Stomach (tissue), 9 donors: ENCODE measurements around the gene HPGD. TPM values are rescaled to one million over a fixed set of nuclear protein-coding genes. Genes with fewer than 3 reads are reported as not detected.
A peak's percentile ranks its signal among the peaks of the same experiment; 100 is the strongest.

Experiments used
- DNase-seq, 2 donors: peaks; one replicate each; pipeline versions ENCODE4 v3.0.0 to v3.0.0-alpha.2; 2013 to 2019
- H3K27ac ChIP-seq, 5 donors: fragments of 200-600 bp in 4 of 5; sonication (generic) in 4 of 5; one replicate each; pipeline ENCODE4 v1.5.1; 2013 to 2019; ENCODE audit warnings: mild to moderate bottlenecking in 1 of 5, moderate library complexity in 1 of 5
- H3K27me3 ChIP-seq, 3 donors: fragments of 200-600 bp; sonication (generic); one replicate each; pipeline ENCODE4 v1.5.1; 2017 to 2019; ENCODE audit warnings: mixed run types in 1 of 3
- H3K36me3 ChIP-seq, 4 donors: fragments of 200-600 bp; sonication (generic); 1 replicate in 3 of 4; 2 replicates in 1 of 4; pipeline ENCODE4 v1.5.1; 2016 to 2019
- H3K4me1 ChIP-seq, 4 donors: fragments of 200-600 bp; sonication (generic); one replicate each; pipeline ENCODE4 v1.5.1; 2016 to 2019
- H3K4me3 ChIP-seq, 4 donors: fragments of 200-600 bp; sonication (generic) in 3 of 4; one replicate each; pipeline ENCODE4 v1.5.1; 2016 to 2019; ENCODE audit warnings: mild to moderate bottlenecking in 1 of 4
- H3K9me3 ChIP-seq, 4 donors: fragments of 200-600 bp; sonication (generic); one replicate each; pipeline ENCODE4 v1.5.1; 2016 to 2019
- EP300 ChIP-seq: sonication (generic); formaldehyde crosslinking; IDR thresholded peaks from one replicate; pipeline ENCODE4 v1.6.1; 2017; ENCODE audit warnings: antibody characterized with exemption
- POLR2A ChIP-seq, 4 donors: fragments of 450-650 bp; IDR thresholded peaks; one replicate each; pipeline ENCODE4 v1.6.1; 2016; ENCODE audit warnings: antibody characterized with exemption in 4 of 4, control low read depth in 2 of 4, mild to moderate bottlenecking in 1 of 4, moderate library complexity in 1 of 4
- POLR2AphosphoS5 ChIP-seq, 3 donors: sonication (generic); formaldehyde crosslinking; IDR thresholded peaks; one replicate each; pipeline ENCODE4 v1.6.1; 2016; ENCODE audit warnings: antibody characterized with exemption in 3 of 3
- WGBS, 5 donors: extraction: QIAGEN DNeasy Blood & Tissue Kit in 3 of 5; methylation state at CpG; one replicate each; pipeline versions ENCODE4 v1.1.5 to v1.1.7; 2013 to 2018; 5-methylcytosine and 5-hydroxymethylcytosine counted together
- intact Hi-C: fragments of 100-400 bp; cut with DNase I; formaldehyde crosslinking; loops from one replicate; pipeline ENCODE4 v1.15.1; 2023; ENCODE audit warnings: low total_unique reads
- polyA plus RNA-seq, 3 donors: library from polyadenylated mRNA; stranded (reverse); fragments of 200-250 nt; gene quantifications; one replicate each; pipeline ENCODE4 v1.2.3, GENCODE V29; 2013
- total RNA-seq, 5 donors: library from RNA; depleted of rRNA; stranded (reverse); fragments of >200 nt; gene quantifications; one replicate each; pipeline versions ENCODE4 v1.1.0 to v1.2.3, GENCODE V29; 2014 to 2016
- TF ChIP-seq, protein P1 (sequence below), 7 experiments: fragments of 450-650 bp in 4 of 7; fragments of 200-600 bp in 3 of 7; sonication (generic) in 3 of 7; IDR thresholded peaks; one replicate each; pipeline ENCODE4 v1.5.1; 2016 to 2019; ENCODE audit warnings: antibody characterized with exemption in 7 of 7, control low read depth in 2 of 7, mild to moderate bottlenecking in 1 of 7
- donor health status: healthy with polysubstance abuse.
- donor health status: Bipolar disorder and iron deficiency.
- donor health status: healthy.

HPGD gene
- total and polyA plus RNA-seq, 8 donors, result 13.6 to 492 (median 51.0) TPM

- intact Hi-C loops, result no loop called here
- Histone ChIP-seq H3K36me3 (no peaks in the 10 kb centered on the region), H3K4me3 (no peak overlapping the region), H3K27me3 (no peaks in the 10 kb centered on the region), H3K9me3 (peaks cover 0 to 6% (median 0%) of the 10 kb centered on the region in 4 donors), H3K4me1 (no peaks in the 10 kb centered on the region), H3K27ac (no peak overlapping the region)
- no peak for TF ChIP-seq EP300
- no peak for TF ChIP-seq POLR2A (IDR thresholded peaks at IDR 0.05)
- TF ChIP-seq POLR2AphosphoS5 (IDR thresholded peaks at IDR 0.05), result no peak
- TF ChIP-seq, protein P1, sequence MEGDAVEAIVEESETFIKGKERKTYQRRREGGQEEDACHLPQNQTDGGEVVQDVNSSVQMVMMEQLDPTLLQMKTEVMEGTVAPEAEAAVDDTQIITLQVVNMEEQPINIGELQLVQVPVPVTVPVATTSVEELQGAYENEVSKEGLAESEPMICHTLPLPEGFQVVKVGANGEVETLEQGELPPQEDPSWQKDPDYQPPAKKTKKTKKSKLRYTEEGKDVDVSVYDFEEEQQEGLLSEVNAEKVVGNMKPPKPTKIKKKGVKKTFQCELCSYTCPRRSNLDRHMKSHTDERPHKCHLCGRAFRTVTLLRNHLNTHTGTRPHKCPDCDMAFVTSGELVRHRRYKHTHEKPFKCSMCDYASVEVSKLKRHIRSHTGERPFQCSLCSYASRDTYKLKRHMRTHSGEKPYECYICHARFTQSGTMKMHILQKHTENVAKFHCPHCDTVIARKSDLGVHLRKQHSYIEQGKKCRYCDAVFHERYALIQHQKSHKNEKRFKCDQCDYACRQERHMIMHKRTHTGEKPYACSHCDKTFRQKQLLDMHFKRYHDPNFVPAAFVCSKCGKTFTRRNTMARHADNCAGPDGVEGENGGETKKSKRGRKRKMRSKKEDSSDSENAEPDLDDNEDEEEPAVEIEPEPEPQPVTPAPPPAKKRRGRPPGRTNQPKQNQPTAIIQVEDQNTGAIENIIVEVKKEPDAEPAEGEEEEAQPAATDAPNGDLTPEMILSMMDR (IDR thresholded peaks at IDR 0.05), result no peak
- DNase-seq, result no peak
- 80 to 90% (median 81%) methylated on average over 8 of the region's 8 CpGs for WGBS, 5 donors
Observed at GRCh38 chr4:174474457-174475075, 47.7 kb downstream of the HPGD start.

DNA sequence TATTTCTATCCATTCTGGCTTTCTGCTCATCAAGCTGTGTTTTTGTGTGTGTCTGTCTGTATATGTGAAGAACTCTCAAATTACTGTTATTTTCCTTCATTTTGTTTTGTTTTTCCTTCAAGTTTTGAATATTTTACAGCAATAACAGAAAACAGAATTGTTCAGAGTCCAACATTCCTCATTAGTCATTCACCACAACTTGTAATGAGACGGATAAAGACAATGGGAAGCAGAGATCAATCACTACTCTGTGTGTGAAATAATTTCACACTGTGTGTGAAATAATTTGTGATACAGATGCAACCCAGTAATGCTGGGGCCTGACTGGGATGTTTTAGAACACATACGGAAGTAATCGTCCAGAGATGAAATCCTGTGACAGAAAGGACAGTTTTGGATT, 55.2 kb downstream of the HPGD start:
- intact Hi-C loops, result no loop called here
- DNase-seq, result no peak
- Histone ChIP-seq H3K27ac (no peak overlapping the region), H3K9me3 (peaks cover 0 to 5% (median 0%) of the 10 kb centered on the region in 4 donors), H3K4me3 (no peak overlapping the region), H3K36me3 (no peaks in the 10 kb centered on the region), H3K27me3 (no peaks in the 10 kb centered on the region), H3K4me1 (peaks cover 0 to under 1% (median 0%) of the 10 kb centered on the region in 4 donors)
- TF ChIP-seq, protein P1 (IDR thresholded peaks at IDR 0.05), result no peak
- TF ChIP-seq POLR2AphosphoS5 (IDR thresholded peaks at IDR 0.05) (no peak), POLR2A (IDR thresholded peaks at IDR 0.05) (no peak), EP300 (no peak)
- WGBS, 5 donors, result 74 to 86% (median 80%) methylated on average over 3 of the region's 3 CpGs

- peaks cover 0 to 5% (median 0%) of the 10 kb centered on the region in 4 donors for H3K9me3 ChIP-seq
- no peaks in the 10 kb centered on the region for H3K27me3 ChIP-seq
- H3K27ac ChIP-seq, result no peak overlapping the region
- DNase-seq, result no peak
- intact Hi-C loops, result no loop called here
- H3K36me3 ChIP-seq, result no peaks in the 10 kb centered on the region
- 75 to 98% (median 82%) methylated on average over 3 of the region's 3 CpGs for WGBS, 5 donors
- TF ChIP-seq EP300, result no peak
- TF ChIP-seq, protein P1 (IDR thresholded peaks at IDR 0.05), result no peak
- TF ChIP-seq POLR2A (IDR thresholded peaks at IDR 0.05), result no peak
- TF ChIP-seq POLR2AphosphoS5 (IDR thresholded peaks at IDR 0.05), result no peak
- H3K4me1 ChIP-seq, result peaks cover 0 to 22% (median 13%) of the 10 kb centered on the region in 4 donors
- H3K4me3 ChIP-seq, result no peak overlapping the region
Observed at GRCh38 chr4:174464949-174465348, 57.3 kb downstream of the HPGD start.

DNA sequence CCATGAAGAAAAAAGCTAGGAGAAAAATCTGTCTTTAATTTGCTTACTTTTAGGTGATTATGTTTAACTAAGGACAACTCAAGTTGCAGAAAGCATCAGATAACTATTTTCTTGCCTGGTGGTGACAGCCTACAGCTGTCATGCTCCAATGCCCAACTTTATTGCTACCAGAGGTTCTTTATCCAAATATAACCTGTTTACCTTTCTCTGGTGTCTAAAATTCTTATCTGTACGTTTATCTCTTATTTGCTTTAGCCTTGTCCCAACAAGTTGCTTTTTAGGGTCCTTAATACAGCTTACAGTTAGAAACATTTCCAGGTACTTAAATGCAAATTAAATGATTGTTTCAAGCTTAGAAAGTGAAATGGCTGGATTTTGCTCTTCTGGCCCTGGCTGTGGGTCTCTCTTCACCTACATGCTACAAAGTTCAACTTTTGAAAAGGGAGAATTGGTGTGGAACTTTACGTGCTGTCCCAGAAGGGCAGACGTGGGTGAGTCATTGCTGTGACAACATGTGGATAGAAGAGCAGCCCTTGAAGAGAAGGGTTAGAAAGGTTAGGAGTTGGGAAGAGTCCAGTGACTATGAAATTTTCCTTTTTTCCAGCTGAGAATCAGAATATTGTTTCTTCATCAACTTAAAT, 60.7 kb downstream of the HPGD start:
- Histone ChIP-seq H3K27ac (peak overlapping the region in 4 of 5 donors; percentile 3 to 49 (median 25)), H3K9me3 (peaks cover 0 to 5% (median 0%) of the 10 kb centered on the region in 4 donors), H3K4me3 (no peak overlapping the region), H3K27me3 (no peaks in the 10 kb centered on the region), H3K36me3 (no peaks in the 10 kb centered on the region), H3K4me1 (peaks cover 0 to 40% (median 27%) of the 10 kb centered on the region in 4 donors)
- no peak for DNase-seq
- WGBS, 5 donors, result 25 to 38% (median 28%) methylated on average over 3 of the region's 3 CpGs
- TF ChIP-seq, protein P1 (IDR thresholded peaks at IDR 0.05), result no peak
- TF ChIP-seq POLR2A (IDR thresholded peaks at IDR 0.05), result no peak
- TF ChIP-seq POLR2AphosphoS5 (IDR thresholded peaks at IDR 0.05), result peak in 1 of 3 donors; percentile 24
- TF ChIP-seq EP300, result no peak
- intact Hi-C loops, result no loop called here
